ENCODE results near the gene BPGM.
A peak's percentile ranks its signal among the peaks of the same experiment; 100 is the strongest.

Gene BPGM

GRCh38 chr7:134605978-134606923 lies 40.4 kb upstream of the BPGM start:
- H3K4me1 ChIP-seq = peaks cover 0 to 3% (median 0%) of the 10 kb centered on the region in 4 donors
- peak; percentile 77 to 95 for TF ChIP-seq CTCF (IDR thresholded peaks at IDR 0.05)
- H3K9me3 ChIP-seq = no peaks in the 10 kb centered on the region
- H3K4me3 ChIP-seq = no peak overlapping the region
- H3K27me3 ChIP-seq = no peaks in the 10 kb centered on the region
- DNase-seq = peak in 1 of 2 donors; percentile 62
- no peaks in the 10 kb centered on the region for H3K36me3 ChIP-seq
- H3K27ac ChIP-seq = no peak overlapping the region
- intact Hi-C loops (cut with DNase I; ENCODE audit: low total_unique reads) = loop anchor here (5.0 kb wide), 2 partner anchors 59 to 169 kb away; partner anchors contain the start of gene AKR1B15

DNA sequence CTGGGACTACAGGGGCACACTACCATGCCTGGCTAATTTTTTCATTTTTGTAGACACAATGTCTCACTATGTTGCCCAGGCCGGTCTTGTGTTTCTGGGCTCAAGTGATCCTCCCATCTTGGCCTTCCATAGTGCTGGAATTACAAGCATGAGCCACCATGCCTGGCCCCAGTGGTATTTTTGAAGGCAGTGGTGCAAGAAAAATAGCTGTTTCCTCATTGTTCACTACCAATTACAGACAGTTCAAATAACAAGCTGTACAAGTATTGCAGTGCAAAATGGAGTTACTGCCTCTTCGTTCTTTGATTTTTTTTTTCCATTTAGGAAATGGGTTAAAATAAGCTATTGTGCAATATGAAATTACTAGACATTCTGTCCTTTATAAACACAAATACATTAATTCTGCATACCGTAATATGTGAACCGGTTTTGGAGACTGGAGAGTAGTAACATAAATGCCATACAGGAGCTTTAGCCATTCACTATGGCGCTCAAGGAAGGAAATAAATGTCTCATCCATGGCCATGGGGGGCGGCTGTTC lies 35.0 kb upstream of the BPGM start:
- Histone ChIP-seq H3K4me3 (no peak overlapping the region), H3K27me3 (no peaks in the 10 kb centered on the region), H3K27ac (no peak overlapping the region), H3K36me3 (no peaks in the 10 kb centered on the region), H3K9me3 (no peaks in the 10 kb centered on the region), H3K4me1 (peaks cover 0 to 34% (median 7%) of the 10 kb centered on the region in 4 donors)
- TF ChIP-seq CTCF (IDR thresholded peaks at IDR 0.05) = no peak
- no peak for DNase-seq
- intact Hi-C loops (cut with DNase I; ENCODE audit: low total_unique reads) = no loop called here

DNA sequence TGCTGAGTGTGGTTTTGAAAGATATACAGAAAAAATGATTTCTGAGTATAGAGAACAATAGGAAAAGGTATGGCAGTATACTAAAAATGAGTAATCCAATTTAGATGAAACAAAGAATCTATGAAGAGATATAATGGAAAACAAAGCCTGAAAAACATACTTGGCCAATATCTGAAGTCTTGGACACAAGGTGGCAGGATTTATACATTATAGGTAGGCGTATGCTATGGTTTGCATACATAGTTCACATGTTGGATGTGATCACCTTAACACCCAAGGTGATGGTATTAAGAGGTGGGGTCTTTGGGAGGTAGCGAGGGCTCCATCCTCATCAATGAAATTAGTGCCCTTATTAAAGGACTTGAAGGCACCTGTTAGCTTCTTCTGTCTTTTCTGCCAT lies 34.5 kb upstream of the BPGM start:
- intact Hi-C loops (cut with DNase I; ENCODE audit: low total_unique reads) = no loop called here
- Histone ChIP-seq H3K9me3 (no peaks in the 10 kb centered on the region), H3K36me3 (no peaks in the 10 kb centered on the region), H3K27me3 (no peaks in the 10 kb centered on the region), H3K4me3 (no peak overlapping the region), H3K4me1 (peaks cover 0 to 34% (median 7%) of the 10 kb centered on the region in 4 donors), H3K27ac (no peak overlapping the region)
- DNase-seq = no peak
- no peak for TF ChIP-seq CTCF (IDR thresholded peaks at IDR 0.05)

- intact Hi-C loops (cut with DNase I; ENCODE audit: low total_unique reads) = no loop called here
- Histone ChIP-seq H3K36me3 (no peaks in the 10 kb centered on the region), H3K27ac (peak overlapping the region; percentile 18 to 53), H3K4me1 (peaks cover 0 to 34% (median 7%) of the 10 kb centered on the region in 4 donors), H3K9me3 (no peaks in the 10 kb centered on the region), H3K27me3 (no peaks in the 10 kb centered on the region), H3K4me3 (no peak overlapping the region)
- peak; percentile 66 to 68 for DNase-seq
- no peak for TF ChIP-seq CTCF (IDR thresholded peaks at IDR 0.05)
Observed at GRCh38 chr7:134613623-134614347, 32.9 kb upstream of the BPGM start.

DNA sequence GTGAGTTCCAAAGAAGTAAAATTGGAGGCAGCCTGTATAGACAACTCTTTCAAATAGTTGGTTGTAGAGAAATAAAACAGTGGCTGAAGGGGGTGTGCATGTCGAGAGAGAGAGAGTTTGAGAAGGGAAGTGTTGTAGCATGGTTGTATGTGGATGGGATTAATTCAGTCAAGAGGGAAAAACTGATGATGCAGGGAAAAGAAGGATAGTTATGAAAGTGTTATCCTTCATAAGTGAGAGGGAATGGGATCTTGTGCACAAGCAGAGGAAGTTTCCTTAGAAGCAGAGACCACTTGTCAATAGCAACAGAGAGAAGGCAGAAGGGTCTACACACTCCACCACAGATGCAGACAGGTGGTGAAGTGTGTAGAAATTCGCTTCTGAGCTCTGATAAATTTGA lies 30.0 kb upstream of the BPGM start:
- no peaks in the 10 kb centered on the region for H3K9me3 ChIP-seq
- no peaks in the 10 kb centered on the region for H3K36me3 ChIP-seq
- no peak overlapping the region for H3K4me3 ChIP-seq
- DNase-seq = no peak
- peaks cover 0 to 30% (median 7%) of the 10 kb centered on the region in 4 donors for H3K4me1 ChIP-seq
- H3K27ac ChIP-seq = no peak overlapping the region
- intact Hi-C loops (cut with DNase I; ENCODE audit: low total_unique reads) = no loop called here
- no peaks in the 10 kb centered on the region for H3K27me3 ChIP-seq
- no peak for TF ChIP-seq CTCF (IDR thresholded peaks at IDR 0.05)
